NCI-H146 (cell line): ENCODE data around the gene AGAP4.
"Not testable (repeated sequence)": the region's sequence is repeated elsewhere in the genome, so short reads cannot be mapped to it uniquely, and the experiment has no call there.

Experiments
- DNase-seq: peaks from one replicate; lab custom pipeline; 2025; lab: John Stamatoyannopoulos, UW

AGAP4 gene

DNA sequence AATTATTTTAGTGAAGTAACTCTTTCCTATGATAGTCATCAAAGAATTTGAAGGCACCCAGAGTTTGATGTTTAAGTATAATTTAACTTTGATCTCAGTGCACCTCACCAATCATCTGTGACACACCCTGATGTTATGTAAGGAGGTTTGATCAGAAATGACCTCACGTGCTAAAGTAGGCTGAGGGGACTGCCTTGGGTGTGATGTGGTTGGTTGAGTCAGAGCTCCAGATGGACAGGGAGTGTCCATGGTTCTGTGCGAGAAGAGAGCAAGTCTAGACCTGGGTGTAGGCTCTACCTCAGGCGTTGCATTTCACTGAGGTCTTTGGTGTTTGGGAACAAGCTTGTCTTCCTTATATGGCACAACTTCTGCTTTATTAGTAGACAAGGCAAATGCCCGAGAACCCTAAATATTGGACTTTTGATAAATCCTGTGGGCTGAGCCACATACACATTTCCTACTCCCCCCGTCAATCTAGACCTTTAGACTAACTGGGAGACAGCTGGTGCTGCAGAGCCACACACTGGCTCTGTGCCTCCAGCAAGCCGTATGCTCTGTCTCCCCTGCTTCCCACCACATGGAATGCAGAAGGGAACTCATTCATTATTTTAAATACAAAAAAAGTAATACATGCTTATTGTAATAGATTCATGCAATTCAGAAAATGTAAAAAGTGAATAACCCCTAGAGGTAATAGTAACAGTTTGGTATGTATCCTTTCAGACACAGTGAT is 56.4 kb downstream of the AGAP4 start:
- not testable (repeated sequence) for DNase-seq

GRCh38 chr10:45789991-45790390 is 57.3 kb downstream of the AGAP4 start:
- DNase-seq = not testable (repeated sequence)

DNA sequence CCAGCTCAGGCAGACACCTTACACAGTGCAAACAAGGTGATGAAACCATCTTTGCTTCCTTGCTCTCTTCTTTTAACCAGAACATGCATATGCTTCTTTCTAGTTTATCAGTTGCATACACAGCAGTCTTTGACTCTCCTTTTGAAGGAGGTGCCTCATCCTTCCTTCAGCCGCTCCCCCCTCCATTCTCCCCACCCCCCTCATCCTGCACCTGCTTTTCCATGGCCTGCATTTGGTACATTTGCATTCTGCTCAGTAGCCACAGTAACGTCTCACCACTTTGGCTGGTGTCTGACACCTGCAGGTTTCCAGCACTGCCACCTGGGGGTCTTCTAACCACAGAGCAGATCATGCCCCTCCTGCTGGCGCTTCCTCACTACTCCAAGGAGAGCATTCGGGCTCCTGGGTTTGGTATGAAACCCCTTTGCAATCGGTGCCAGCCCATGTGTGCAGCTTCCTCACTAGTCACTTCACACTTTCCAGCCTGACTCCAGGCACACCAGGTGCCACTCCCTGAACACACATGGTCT is 60.0 kb downstream of the AGAP4 start:
- not testable (repeated sequence) for DNase-seq

- DNase-seq = not testable (repeated sequence)
These were observed 61.1 kb downstream of the AGAP4 start for GRCh38 chr10:45786217-45786616.
